ENCODE measurements around the gene IL20RA. TPM values are rescaled to one million over a fixed set of nuclear protein-coding genes. Genes with fewer than 3 reads are reported as not detected.

IL20RA gene
- total RNA-seq, 4 donors from 2014 or later, result 2.0 to 3.3 (median 2.3) TPM

DNA sequence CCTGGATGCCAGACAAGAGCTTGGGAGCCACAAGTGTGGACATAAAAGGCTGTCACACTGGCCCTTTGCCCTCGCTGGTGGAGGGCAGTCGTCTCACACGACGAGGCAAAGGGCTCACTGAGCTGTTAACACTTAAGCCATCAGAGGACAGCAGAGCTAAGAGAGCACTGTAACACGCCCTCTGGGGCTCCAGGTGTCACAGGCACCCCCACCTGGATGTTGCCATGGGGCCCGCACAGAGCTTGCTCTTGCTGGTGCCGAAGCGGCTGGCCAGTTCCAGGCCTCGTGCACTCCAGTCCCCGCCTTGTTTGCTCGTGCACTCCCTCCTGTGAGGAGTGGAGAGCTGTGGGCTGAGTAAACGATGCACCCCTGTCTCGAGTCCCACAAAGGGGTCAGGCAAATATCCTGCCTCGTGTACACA lies 85.3 kb downstream of the IL20RA start:
- Histone ChIP-seq H3K4me1 (no peaks in the 10 kb centered on the region), H3K27ac (no peak overlapping the region), H3K27me3 (peaks cover 15% of the 10 kb centered on the region), H3K9me3 (no peaks in the 10 kb centered on the region), H3K4me3 (no peak overlapping the region), H3K36me3 (no peaks in the 10 kb centered on the region)
- ATAC-seq, result no peak
- no peak for TF ChIP-seq POLR2AphosphoS5 (IDR thresholded peaks at IDR 0.05)
- TF ChIP-seq, protein P1, sequence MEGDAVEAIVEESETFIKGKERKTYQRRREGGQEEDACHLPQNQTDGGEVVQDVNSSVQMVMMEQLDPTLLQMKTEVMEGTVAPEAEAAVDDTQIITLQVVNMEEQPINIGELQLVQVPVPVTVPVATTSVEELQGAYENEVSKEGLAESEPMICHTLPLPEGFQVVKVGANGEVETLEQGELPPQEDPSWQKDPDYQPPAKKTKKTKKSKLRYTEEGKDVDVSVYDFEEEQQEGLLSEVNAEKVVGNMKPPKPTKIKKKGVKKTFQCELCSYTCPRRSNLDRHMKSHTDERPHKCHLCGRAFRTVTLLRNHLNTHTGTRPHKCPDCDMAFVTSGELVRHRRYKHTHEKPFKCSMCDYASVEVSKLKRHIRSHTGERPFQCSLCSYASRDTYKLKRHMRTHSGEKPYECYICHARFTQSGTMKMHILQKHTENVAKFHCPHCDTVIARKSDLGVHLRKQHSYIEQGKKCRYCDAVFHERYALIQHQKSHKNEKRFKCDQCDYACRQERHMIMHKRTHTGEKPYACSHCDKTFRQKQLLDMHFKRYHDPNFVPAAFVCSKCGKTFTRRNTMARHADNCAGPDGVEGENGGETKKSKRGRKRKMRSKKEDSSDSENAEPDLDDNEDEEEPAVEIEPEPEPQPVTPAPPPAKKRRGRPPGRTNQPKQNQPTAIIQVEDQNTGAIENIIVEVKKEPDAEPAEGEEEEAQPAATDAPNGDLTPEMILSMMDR (IDR thresholded peaks at IDR 0.05), result no peak
- no peak for TF ChIP-seq POLR2A (IDR thresholded peaks at IDR 0.05)
- TF ChIP-seq EP300 (IDR thresholded peaks at IDR 0.05), result no peak
- WGBS, 2 donors (ENCODE audit: low coverage in 1 of 2), result 33% methylated on average over 1 of the region's 14 CpGs; no CpG with 5 or more reads in 1 of the 2 donors

DNA sequence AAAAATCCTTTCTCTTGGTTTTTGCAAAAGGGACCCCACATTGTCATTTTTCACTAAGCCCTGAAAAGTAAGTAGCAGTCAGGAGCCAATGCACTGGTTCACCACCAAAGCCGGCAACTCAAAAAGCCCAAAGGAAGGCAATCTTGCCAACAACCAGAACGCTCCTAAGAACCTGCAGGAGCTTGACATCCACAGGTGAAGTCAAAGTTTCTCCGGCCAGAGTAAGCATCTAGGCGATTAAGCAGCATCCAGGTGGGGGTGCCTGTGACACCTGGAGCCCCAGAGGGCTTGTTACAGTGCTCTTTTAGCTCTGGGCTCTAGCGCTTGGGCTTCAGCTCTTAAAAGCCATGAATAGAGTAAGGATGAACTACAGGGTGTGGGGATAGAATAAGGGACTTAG lies 86.6 kb downstream of the IL20RA start:
- H3K36me3 ChIP-seq, result no peaks in the 10 kb centered on the region
- no peak for ATAC-seq
- no peak for TF ChIP-seq POLR2AphosphoS5 (IDR thresholded peaks at IDR 0.05)
- TF ChIP-seq, protein P1 (IDR thresholded peaks at IDR 0.05), result no peak
- TF ChIP-seq EP300 (IDR thresholded peaks at IDR 0.05), result no peak
- TF ChIP-seq POLR2A (IDR thresholded peaks at IDR 0.05), result no peak
- H3K27me3 ChIP-seq, result peaks cover 15% of the 10 kb centered on the region
- H3K9me3 ChIP-seq, result no peaks in the 10 kb centered on the region
- no peaks in the 10 kb centered on the region for H3K4me1 ChIP-seq
- H3K27ac ChIP-seq, result no peak overlapping the region
- no peak overlapping the region for H3K4me3 ChIP-seq
- 75% methylated on average over 3 of the region's 5 CpGs; no CpG with 5 or more reads in 1 of the 2 donors for WGBS, 2 donors (ENCODE audit: low coverage in 1 of 2)

DNA sequence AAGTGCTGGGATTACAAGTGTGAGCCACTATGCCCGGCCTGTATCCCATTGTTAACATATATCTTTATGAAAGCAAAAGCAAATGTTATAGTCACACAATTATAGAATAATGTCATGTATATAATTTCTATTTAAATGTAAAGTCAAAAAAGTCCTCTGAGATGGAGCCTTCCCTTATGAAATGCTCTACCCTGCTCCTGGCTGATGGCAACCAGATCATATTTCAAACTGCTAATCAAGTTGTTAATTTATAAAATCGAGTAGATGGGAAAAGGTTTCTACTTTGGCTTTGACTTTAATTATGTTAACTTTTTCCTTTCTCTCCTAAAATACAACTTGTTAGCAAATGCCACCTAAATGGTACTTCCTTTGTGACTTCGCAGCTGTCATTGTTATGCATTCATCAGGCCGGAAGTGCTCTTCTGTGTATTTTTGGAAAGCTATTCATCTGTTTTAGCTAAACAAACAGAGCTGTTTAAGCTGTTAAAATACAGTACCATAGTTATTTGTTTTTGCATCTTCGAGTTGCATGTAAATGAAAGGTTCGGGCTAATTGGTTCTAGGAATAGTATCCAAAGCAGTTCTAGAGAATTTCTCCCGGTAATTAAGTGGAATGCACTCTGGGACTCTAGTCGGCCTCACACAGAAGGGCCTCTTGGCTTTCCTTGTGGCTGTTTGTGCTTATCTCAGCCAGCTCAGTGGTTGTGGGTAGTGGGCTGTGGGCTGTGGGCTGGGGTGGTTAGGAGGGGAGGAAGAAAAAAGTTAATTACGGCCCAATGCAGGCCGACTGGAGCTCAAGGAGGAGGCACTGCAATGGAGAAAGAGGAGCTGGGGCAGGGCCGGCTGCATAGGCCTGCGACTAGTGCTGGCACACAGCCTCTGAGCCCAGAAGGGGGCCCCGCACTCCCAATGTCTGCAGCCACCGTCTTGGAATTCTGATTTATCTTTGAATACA lies 87.9 kb downstream of the IL20RA start:
- TF ChIP-seq POLR2AphosphoS5 (IDR thresholded peaks at IDR 0.05) (no peak), POLR2A (IDR thresholded peaks at IDR 0.05) (no peak), EP300 (IDR thresholded peaks at IDR 0.05) (no peak)
- TF ChIP-seq, protein P1 (IDR thresholded peaks at IDR 0.05), result no peak
- no peak overlapping the region for H3K4me3 ChIP-seq
- H3K36me3 ChIP-seq, result no peaks in the 10 kb centered on the region
- H3K27ac ChIP-seq, result no peak overlapping the region
- 55 to 69% methylated on average over 11 to 12 of the region's 14 CpGs for WGBS, 2 donors (ENCODE audit: low coverage in 1 of 2)
- no peak for ATAC-seq
- H3K27me3 ChIP-seq, result peaks cover 15% of the 10 kb centered on the region
- no peaks in the 10 kb centered on the region for H3K9me3 ChIP-seq
- H3K4me1 ChIP-seq, result no peaks in the 10 kb centered on the region

DNA sequence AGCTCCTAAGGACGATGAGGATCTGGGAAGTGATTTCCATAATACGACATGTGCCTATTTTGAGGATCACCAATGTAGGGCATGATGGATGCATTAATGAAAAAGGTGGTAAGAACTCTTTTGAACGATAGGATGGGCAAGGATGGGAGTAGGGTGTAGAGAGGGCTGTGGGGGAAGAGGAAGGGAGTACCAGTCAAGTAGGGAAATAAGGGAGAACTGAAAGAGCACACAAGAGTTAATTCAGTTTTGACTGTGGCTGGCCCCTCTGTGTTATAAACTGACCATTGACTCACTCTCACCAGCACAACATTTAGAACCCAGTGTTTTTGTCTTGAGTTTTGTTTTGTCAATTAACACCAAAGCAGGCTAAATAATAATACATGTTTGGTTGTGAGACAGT lies 89.6 kb downstream of the IL20RA start:
- no peak overlapping the region for H3K4me3 ChIP-seq
- H3K27me3 ChIP-seq, result peaks cover 15% of the 10 kb centered on the region
- H3K27ac ChIP-seq, result no peak overlapping the region
- H3K36me3 ChIP-seq, result no peaks in the 10 kb centered on the region
- no peaks in the 10 kb centered on the region for H3K9me3 ChIP-seq
- TF ChIP-seq, protein P1 (IDR thresholded peaks at IDR 0.05), result no peak
- TF ChIP-seq EP300 (IDR thresholded peaks at IDR 0.05) (no peak), POLR2A (IDR thresholded peaks at IDR 0.05) (no peak), POLR2AphosphoS5 (IDR thresholded peaks at IDR 0.05) (no peak)
- ATAC-seq, result no peak
- H3K4me1 ChIP-seq, result no peaks in the 10 kb centered on the region
- WGBS, 2 donors (ENCODE audit: low coverage in 1 of 2), result 86 to 100% methylated on average over 1 to 3 of the region's 3 CpGs
